Activated CD4-positive, alpha-beta T cell treated with anti-CD3 and anti-CD28 coated beads, Interleukin-2, amount 10 ng/mL, durations not matched to agents 24 days and 14 days (primary cell): ENCODE measurements around the gene PDE2A. TPM values are rescaled to one million over a fixed set of nuclear protein-coding genes. Genes with fewer than 3 reads are reported as not detected.

Experiments
- DNase-seq: peaks from one replicate; pipeline ENCODE4 v3.0.0; 2022
- H3K27ac Mint-ChIP-seq: one replicate; pipeline ENCODE4 v1.8.0; 2022; ENCODE audit warnings: mild to moderate bottlenecking, mixed read lengths
- H3K27me3 Mint-ChIP-seq: one replicate; pipeline ENCODE4 v1.8.0; 2022; ENCODE audit warnings: mixed read lengths
- H3K36me3 Mint-ChIP-seq: one replicate; pipeline ENCODE4 v1.8.0; 2022; ENCODE audit warnings: low read depth, mild to moderate bottlenecking, mixed read lengths
- H3K4me1 Mint-ChIP-seq: one replicate; pipeline ENCODE4 v1.8.0; 2021; ENCODE audit warnings: mixed read lengths
- H3K4me3 Mint-ChIP-seq: one replicate; pipeline ENCODE4 v1.8.0; 2022; ENCODE audit warnings: mild to moderate bottlenecking, moderate library complexity, mixed read lengths
- H3K9me3 Mint-ChIP-seq: one replicate; pipeline ENCODE4 v1.8.0; 2021; ENCODE audit warnings: mixed read lengths
- intact Hi-C: fragments of 100-400 bp; cut with micrococcal nuclease; formaldehyde crosslinking; loops from one replicate; pipeline ENCODE4 v1.15.1; 2023
- total RNA-seq: library from RNA; stranded (reverse); gene quantifications from 2 replicates; pipeline ENCODE4 v1.2.3, GENCODE V29; 2022

PDE2A gene
- total RNA-seq, 1 donor from 2014 or later: 0.33 TPM

DNA sequence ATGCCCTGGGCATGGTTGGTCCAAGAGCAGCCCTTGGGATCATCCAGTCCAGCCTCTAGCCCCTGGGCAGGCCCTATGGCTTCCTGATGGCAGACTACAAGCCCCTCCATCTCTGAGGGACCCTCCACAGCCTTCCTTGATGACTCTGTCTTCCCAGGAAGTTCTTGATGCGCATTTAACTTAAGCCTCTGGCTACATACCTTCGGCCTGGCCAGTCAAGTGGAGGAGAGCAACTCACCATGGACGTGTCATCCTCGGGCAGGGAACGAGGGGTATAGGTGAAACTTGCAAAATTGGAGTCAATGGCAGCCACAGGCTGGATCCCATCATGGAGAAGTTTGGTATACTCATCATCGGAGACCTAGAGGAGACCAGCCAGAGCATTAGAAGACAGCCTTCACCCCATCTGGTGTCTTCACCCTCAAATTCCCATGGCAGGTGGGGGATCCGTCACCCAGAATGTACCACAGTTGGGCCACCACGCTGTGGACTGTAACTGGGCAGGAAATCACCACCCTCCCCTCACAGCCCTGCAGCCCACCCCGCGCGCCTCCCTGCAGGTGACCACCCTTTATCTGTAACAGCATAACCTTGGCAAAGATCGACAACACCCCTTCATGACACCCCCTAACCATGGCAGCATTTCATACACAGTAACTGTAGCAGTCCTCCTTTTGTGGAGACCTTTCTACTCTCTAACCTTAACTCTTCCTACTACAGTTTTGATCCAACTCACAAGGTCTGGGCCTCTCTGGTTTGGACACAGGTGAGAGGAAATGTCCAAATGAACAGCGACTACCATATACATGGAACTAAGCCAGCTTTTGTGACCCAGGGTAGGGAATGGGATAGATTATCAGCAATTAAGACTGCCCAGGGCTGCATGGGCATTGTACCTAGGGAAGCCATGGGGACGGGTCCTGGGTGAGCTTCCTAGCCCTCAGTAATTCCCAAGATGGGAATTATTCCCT, 91.7 kb downstream of the PDE2A start:
- intact Hi-C loops: no loop called here
- no peak for DNase-seq

DNA sequence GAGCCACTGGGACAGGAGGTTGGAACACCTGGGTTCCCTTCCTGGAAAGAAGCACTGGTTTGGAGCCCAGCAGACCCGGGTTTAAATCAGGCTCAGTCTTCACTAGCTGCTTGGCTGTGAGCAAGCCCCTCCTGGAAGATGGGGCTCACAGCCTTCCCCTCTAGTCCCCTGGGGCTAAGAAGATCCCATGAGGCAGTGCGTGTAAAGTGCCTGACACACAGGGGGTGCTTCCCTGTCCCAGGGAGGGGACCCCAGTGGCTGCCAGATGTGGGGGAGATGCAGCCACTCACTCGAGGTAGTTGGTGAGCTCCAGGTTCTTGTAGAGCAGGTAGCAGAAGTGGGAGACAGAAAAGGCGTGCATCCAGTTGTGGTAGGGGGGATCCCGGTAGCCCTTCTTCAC, 93.2 kb downstream of the PDE2A start:
- Mint-ChIP-seq H3K27ac (no peak overlapping the region), H3K4me3 (no peak overlapping the region), H3K4me1 (peaks cover 17% of the 10 kb centered on the region), H3K27me3 (peaks cover 19% of the 10 kb centered on the region), H3K36me3 (no peaks in the 10 kb centered on the region), H3K9me3 (no peaks in the 10 kb centered on the region)
- no peak for DNase-seq
- intact Hi-C loops: no loop called here

More for the DNA sequence above, 91.7 kb downstream of the PDE2A start:
- Mint-ChIP-seq H3K27me3 (peaks cover 28% of the 10 kb centered on the region), H3K4me3 (no peak overlapping the region), H3K9me3 (no peaks in the 10 kb centered on the region), H3K36me3 (no peaks in the 10 kb centered on the region), H3K27ac (no peak overlapping the region), H3K4me1 (peaks cover 20% of the 10 kb centered on the region)

DNA sequence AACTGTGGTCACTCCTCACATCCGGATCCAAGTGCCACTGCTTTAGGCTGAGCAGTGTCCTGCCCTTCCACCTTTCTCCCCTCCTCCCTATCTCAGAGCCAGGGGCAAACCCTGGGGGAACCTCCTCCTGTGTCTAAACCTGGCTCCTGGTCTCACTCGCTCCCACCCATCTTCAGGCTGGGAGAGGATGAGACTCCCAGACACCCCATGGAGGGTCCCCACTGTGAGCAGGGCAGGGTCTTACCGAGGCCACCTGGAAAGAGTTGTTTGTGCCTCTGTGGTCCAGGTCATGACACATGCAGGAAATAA, 93.6 kb downstream of the PDE2A start:
- DNase-seq: no peak
- Mint-ChIP-seq H3K4me3 (no peak overlapping the region), H3K36me3 (no peaks in the 10 kb centered on the region), H3K4me1 (peaks cover 14% of the 10 kb centered on the region), H3K9me3 (no peaks in the 10 kb centered on the region), H3K27ac (no peak overlapping the region), H3K27me3 (peaks cover 16% of the 10 kb centered on the region)
- intact Hi-C loops: no loop called here

DNA sequence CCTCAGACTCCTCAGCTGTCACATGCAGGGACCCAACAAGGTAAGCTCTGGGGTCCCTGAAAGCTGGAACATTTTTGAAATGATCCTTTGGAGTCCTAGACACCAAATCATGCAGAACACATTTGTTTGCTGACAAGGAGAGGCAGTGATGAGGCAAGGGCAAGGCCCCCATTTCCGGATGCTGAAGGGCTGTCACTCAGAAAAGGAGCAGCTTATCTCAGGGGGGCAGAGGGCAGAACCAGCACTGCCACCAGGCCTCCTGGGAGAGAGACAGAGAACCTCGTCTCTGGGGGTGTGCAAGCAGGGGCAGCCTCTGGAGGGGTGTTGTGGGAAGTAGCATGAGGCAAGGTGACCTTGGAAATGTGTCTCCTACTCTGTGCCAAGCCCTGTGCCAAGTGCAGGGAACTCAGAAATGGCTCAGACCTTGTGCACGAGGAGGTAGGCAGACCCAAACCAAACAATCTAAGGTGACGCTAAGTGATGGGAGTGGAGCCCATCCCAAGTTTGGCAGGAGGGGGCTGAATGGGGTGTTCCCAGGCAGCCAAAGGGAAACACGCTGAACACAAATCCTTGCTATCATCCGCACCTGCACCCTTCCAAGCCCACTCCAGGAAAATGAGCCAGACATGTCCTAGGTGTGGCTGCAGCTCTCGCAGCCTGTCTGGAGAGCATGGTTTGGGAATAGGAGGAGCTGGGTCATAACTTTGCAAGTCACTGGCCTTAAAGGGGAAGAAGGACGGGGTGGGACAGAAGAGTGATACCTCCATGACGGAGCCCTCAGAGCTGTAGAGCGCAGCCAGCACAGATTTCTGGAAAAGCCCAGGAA, 94.2 kb downstream of the PDE2A start:
- H3K27me3 Mint-ChIP-seq: peaks cover 14% of the 10 kb centered on the region
- no peak for DNase-seq

DNA sequence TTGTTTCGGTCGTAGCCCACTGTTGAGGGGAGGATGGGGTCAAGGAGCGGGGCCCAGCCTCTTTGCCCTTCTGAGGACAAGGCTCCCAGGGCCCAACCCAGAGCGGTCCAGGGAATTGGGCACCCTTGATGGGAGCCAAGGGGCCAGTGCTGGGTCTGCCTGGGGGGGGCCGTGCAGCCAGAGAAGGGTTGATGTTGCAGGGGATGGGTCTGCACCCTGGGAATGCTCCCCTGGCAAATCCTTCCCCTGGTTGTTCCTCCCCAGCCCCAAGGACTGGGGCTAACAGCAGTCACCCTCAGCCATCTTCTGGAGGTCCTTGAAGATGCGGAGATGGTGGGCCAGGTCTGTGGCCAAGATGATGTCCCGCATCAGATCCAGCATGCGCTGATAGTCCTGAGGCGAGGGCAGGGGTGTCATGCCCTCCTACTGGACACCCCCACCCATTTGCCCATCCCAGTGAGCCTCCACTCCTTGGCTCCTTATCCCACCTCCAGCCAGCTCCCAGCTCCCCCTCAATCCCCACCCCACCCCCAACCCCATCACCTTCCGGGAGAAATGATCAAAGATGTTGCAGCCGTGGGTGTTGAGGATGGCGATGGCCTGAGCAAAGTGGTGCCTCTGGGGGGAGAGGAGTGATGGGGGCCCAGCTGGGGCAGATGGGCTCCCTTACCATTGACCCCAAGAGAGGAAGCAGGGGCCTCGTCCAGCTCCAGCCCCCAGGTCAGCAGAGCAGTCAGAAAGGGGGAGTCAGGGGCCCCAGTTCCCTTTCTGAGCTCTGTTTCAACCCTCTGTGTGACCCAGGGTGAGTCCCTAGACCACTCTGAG, 95.0 kb downstream of the PDE2A start:
- no peak for DNase-seq
- Mint-ChIP-seq H3K36me3 (no peaks in the 10 kb centered on the region), H3K4me1 (peaks cover 3% of the 10 kb centered on the region), H3K9me3 (no peaks in the 10 kb centered on the region), H3K4me3 (no peak overlapping the region), H3K27me3 (peaks cover 12% of the 10 kb centered on the region), H3K27ac (no peak overlapping the region)
- intact Hi-C loops: no loop called here

More for the DNA sequence above, 94.2 kb downstream of the PDE2A start:
- no peaks in the 10 kb centered on the region for H3K9me3 Mint-ChIP-seq
- H3K4me3 Mint-ChIP-seq: no peak overlapping the region
- no peak overlapping the region for H3K27ac Mint-ChIP-seq
- H3K36me3 Mint-ChIP-seq: no peaks in the 10 kb centered on the region
- H3K4me1 Mint-ChIP-seq: peaks cover 9% of the 10 kb centered on the region
- intact Hi-C loops: no loop called here

DNA sequence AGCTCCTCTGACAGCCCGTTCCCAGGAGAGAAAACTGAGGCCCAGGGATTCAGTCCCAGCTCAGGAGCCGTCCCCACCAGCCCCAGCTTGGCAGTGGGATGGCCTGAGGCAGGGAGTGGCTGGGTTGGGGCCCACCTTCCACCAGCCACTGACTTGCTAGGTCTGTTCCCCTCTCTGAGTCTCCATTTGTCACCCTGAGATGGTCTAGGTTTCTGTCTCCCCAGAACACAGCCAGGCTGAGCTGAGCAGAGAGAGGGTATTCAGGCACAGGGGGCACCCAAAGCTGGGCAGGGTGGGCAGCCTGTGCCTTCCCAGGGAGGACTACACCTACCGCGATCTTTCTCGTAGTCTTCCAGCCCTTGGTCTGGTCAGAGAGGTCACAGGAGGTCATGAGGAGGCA, 95.7 kb downstream of the PDE2A start:
- H3K27ac Mint-ChIP-seq: no peak overlapping the region
- DNase-seq: no peak
- no peaks in the 10 kb centered on the region for H3K36me3 Mint-ChIP-seq
- peaks cover 10% of the 10 kb centered on the region for H3K27me3 Mint-ChIP-seq
- intact Hi-C loops: no loop called here
- no peak overlapping the region for H3K4me3 Mint-ChIP-seq
- peaks cover under 1% of the 10 kb centered on the region for H3K4me1 Mint-ChIP-seq
- H3K9me3 Mint-ChIP-seq: no peaks in the 10 kb centered on the region

DNA sequence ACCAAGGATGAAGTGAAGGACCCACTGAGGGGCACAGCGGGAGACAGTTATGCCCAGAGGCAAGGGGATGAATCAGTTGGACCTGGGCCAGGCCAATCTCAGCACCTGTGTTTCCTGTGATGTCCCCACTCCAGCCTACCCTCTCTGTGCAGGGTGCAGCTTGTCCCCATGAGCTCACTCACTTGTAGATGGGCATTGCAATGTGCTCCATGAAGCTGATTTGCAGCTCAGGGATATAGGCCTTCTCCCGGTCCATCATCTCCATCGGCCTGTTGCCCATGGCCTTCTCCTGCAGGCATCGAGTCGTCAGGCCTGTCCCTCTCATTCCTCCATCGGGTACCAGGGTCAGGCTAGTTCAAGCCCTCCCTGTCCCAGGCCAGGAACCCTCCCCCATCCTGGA, 96.2 kb downstream of the PDE2A start:
- Mint-ChIP-seq H3K27me3 (peaks cover 9% of the 10 kb centered on the region), H3K9me3 (no peaks in the 10 kb centered on the region), H3K36me3 (no peaks in the 10 kb centered on the region), H3K27ac (no peak overlapping the region), H3K4me1 (peaks cover 3% of the 10 kb centered on the region), H3K4me3 (no peak overlapping the region)
- DNase-seq: no peak
- intact Hi-C loops: no loop called here

DNA sequence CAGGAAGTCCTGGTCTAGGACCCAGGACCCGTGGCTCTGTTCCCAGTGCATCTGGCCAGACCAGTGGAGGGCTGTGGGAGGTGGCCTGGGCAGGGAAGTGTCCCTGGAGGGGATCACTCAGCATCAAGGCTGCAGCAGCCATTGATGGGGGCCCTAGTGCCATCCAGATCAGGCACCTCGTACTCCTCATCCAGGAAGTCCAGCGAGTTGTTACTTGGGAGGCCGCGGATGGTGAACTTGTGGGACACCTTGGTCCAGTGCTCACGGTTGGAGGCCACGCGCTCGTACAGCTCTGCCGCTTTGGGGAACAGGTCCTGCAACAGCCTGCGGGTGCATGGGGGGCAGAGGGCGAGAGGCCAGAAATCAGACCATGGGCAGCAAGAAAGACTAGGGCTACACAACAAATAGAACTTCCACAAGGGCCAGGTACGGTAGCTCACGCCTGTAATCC, 96.9 kb downstream of the PDE2A start:
- Mint-ChIP-seq H3K27me3 (peaks cover 10% of the 10 kb centered on the region), H3K4me1 (peaks cover 3% of the 10 kb centered on the region), H3K36me3 (no peaks in the 10 kb centered on the region), H3K4me3 (no peak overlapping the region), H3K9me3 (no peaks in the 10 kb centered on the region), H3K27ac (no peak overlapping the region)
- intact Hi-C loops: no loop called here
- DNase-seq: no peak

DNA sequence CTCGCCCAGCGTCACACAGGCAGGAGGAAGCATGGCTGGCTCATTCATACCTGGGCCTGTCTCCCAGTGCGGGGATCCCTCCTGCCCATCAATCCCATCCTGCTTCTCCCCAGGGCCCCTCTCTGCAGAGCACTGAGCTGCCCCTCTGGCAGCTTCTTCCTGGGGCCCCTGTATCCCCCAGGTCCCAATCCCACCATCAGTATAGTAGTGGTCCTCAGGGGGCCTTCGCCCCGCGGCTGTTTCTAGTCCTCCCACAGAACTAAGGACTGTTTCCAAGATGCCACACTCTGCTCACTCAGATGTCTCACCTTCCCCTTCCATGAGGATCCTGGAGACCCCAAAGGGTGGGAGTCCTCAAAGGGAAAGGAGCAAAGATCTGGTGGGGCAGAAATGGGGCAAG, 97.6 kb downstream of the PDE2A start:
- Mint-ChIP-seq H3K36me3 (no peaks in the 10 kb centered on the region), H3K4me1 (peaks cover 3% of the 10 kb centered on the region), H3K9me3 (no peaks in the 10 kb centered on the region), H3K4me3 (no peak overlapping the region), H3K27me3 (peaks cover 11% of the 10 kb centered on the region), H3K27ac (no peak overlapping the region)
- intact Hi-C loops: no loop called here
- no peak for DNase-seq

DNA sequence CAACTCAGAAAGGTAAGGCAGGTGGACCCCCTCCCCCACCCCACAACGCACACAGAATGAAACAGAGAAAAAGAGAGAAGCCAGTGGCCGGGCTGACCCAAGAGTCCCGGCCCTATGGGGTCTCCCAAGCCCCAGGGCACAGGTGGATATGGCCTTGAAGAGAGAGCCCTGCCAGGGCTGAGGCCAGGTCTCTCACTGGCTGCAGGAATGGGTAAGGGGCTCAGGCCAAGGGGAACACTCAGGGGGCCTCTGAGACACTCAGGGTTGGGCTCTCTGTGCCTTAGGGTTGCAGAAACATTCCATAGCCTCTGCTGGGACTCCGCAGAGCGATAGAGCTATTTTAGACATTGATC, 98.0 kb downstream of the PDE2A start:
- Mint-ChIP-seq H3K4me3 (no peak overlapping the region), H3K27ac (no peak overlapping the region), H3K9me3 (no peaks in the 10 kb centered on the region), H3K4me1 (peaks cover 5% of the 10 kb centered on the region), H3K36me3 (no peaks in the 10 kb centered on the region), H3K27me3 (peaks cover 14% of the 10 kb centered on the region)
- no peak for DNase-seq
- intact Hi-C loops: no loop called here

DNA sequence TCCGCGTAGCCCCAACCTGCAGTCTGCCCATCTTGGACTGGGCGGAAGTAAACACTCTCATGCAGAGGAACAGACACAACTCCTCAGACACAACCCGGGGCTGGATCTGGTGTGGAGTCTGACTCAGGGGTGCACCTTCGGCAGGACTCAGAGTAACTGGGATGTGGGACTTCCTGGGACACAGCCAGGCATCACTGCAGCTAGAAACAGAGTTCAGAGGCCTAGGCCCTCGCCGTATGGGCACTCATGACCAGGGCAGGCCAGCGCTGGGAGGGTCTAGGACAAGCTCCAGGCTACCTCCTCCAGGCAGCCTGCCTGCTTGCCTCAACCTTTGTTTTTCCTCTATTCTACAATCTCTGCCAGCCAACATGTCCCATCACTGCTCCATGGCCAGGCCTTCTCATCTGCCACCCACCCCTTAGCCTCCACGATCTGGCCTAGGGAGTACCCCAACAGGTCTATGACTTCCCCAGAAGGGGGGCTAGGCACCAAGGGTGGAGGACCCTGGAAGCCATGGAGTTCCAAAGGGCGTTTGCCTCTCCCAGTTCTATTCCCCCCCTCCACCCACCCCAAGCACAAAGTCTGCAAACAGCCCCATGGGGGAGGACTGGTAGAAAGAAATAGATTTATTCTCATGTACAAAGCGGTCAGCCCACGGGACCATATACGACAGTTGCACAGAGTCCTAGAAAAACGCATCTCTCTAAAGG, 98.5 kb downstream of the PDE2A start:
- Mint-ChIP-seq H3K4me3 (no peak overlapping the region), H3K27ac (no peak overlapping the region), H3K27me3 (peaks cover 14% of the 10 kb centered on the region), H3K36me3 (no peaks in the 10 kb centered on the region), H3K4me1 (peaks cover 8% of the 10 kb centered on the region), H3K9me3 (no peaks in the 10 kb centered on the region)
- DNase-seq: no peak
- intact Hi-C loops: no loop called here

DNA sequence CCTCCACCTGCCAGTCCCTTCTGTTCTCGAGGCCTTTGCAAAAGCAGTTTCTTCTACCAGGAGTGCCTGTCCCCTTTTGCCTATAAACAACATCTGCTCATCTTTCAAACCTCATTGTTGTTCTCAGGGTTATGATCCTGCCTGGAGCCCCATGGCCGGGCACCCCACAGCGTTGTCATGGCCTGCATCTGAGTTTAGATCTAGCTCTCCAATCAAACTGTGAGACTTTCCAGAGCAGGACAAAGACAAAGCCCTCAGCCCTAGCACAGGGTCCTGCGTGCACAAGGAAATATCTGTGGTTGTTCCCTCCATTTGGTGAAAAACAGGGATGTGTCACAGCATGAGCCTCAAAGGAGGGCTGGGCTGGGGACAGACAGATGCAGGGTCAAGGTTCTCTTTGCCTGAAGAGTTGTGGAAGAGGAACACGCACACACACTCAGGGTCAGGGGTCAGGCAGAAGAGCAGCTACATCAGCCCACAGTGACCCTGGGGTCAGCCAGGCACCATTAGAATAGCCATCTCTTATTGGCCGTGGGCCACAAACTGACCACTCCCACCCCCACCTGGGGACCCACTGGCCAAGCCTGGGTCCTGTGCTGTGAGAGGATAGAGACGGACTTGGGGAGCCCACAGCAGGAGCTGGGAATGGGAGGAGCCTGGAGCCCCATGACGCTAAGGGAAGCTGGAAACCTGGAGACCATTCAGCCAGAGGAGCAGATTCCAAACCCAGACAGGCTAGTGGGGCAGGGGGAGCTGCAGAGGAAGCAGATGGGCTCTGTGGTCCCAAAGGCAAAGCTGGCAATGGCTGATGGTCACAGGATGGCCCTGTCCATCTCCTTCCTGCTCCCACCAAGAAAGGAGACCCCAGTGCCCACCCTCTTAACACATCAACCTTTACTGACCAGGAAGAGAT, 99.4 kb downstream of the PDE2A start:
- Mint-ChIP-seq H3K36me3 (no peaks in the 10 kb centered on the region), H3K27ac (no peak overlapping the region), H3K4me1 (peaks cover 15% of the 10 kb centered on the region), H3K9me3 (no peaks in the 10 kb centered on the region), H3K4me3 (no peak overlapping the region), H3K27me3 (peaks cover 14% of the 10 kb centered on the region)
- intact Hi-C loops: no loop called here
- DNase-seq: no peak
